ENCODE results near the gene KITLG. TPM values are rescaled to one million over a fixed set of nuclear protein-coding genes. Genes with fewer than 3 reads are reported as not detected.
"Not testable (repeated sequence)": the region's sequence is repeated elsewhere in the genome, so short reads cannot be mapped to it uniquely, and the experiment has no call there.

KITLG gene
- total RNA-seq, 1 donor = 110 TPM

DNA sequence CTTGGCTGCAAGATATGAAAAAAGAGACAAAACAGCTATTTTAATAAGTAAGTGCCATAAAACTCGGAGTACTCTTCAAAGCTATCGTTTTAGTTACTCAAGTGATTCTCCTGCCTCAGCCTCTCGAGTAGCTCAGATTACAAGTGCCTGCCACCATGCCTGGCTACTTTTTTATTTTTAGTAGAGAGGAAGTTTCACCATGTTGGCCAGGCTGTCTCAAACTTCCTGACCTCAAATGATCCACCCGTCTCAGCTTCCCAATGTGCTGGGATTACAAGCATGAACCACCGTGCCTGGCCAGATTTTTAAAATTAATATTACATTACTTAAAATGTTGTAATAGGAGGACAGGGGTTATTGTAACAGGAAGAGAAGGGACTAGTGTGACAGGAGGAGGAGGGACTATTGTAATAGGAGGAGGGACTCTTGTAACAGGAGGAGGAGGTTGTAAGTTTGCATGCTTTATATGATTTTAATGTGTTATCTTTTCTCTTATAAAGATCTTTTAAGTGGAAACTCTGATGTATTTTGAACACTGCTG, 61.3 kb downstream of the KITLG start:
- TF ChIP-seq, protein P1, sequence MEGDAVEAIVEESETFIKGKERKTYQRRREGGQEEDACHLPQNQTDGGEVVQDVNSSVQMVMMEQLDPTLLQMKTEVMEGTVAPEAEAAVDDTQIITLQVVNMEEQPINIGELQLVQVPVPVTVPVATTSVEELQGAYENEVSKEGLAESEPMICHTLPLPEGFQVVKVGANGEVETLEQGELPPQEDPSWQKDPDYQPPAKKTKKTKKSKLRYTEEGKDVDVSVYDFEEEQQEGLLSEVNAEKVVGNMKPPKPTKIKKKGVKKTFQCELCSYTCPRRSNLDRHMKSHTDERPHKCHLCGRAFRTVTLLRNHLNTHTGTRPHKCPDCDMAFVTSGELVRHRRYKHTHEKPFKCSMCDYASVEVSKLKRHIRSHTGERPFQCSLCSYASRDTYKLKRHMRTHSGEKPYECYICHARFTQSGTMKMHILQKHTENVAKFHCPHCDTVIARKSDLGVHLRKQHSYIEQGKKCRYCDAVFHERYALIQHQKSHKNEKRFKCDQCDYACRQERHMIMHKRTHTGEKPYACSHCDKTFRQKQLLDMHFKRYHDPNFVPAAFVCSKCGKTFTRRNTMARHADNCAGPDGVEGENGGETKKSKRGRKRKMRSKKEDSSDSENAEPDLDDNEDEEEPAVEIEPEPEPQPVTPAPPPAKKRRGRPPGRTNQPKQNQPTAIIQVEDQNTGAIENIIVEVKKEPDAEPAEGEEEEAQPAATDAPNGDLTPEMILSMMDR (IDR thresholded peaks at IDR 0.05; ENCODE audit: insufficient read depth, low read length) = no peak
- no peak for DNase-seq (ENCODE audit: low read depth)

DNA sequence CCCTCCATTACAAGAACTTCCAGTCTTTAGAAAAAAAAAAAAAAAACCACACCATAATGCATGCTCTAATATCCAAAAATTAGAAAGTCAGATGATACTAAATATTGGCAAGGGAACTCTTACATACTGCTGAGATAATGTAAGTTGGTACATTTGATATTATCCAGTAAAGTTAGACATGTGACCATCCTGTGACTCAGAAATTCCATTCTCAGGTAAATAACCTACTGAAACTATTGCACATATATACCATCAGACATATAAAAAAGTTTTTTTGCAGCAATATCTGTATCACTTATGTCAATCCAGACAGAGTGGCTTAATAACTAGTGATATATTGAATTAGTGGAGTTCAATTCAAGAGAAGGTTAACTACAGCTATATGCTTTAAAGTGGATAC, 63.5 kb downstream of the KITLG start:
- DNase-seq (ENCODE audit: low read depth) = no peak
- TF ChIP-seq, protein P1 (IDR thresholded peaks at IDR 0.05; ENCODE audit: insufficient read depth, low read length) = no peak
- H3K4me3 ChIP-seq (ENCODE audit: low read depth, low read length) = no peak overlapping the region

More for the DNA sequence above, 61.3 kb downstream of the KITLG start:
- H3K4me3 ChIP-seq (ENCODE audit: low read depth, low read length) = no peak overlapping the region

DNA sequence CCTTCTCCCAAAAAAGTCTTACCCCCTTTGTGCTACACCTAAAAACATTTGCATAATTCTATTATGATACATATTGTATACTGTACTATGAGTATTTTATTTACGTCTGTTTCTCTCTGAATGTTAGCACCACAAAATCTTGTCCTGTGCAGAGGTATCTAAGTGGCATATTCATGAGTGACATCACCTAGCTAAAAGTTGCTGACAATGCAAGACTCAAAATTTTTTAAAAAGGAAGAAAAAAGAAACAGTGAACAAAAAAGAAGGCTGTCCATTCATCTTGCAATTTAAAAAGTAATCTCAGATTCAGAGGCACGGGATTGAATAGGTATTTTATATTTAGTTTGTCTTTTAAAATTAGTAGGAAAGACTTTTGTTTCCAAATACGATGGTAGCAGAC, 69.4 kb downstream of the KITLG start:
- no peak for DNase-seq (ENCODE audit: low read depth)
- H3K4me3 ChIP-seq (ENCODE audit: low read depth, low read length) = no peak overlapping the region
- TF ChIP-seq, protein P1 (IDR thresholded peaks at IDR 0.05; ENCODE audit: insufficient read depth, low read length) = no peak

DNA sequence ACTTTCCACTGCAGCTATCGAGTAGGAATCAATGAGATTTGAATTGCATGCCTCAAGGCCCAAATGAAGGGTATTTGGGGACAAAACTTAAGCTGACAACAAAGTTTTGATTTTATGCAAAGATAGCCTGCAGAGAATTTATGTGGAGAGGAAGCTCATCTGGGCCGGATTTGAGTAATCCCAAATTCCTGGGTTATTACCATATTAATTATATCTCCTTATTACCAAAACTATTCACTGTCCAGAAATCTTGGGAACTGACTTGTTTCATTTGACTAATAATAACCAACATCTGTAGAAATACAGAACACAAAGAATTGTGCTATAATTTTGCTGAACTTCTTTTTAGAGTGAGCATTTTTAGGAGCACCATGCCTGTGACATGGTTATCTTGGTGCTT, 70.4 kb downstream of the KITLG start:
- TF ChIP-seq, protein P1 (IDR thresholded peaks at IDR 0.05; ENCODE audit: insufficient read depth, low read length) = no peak
- no peak overlapping the region for H3K4me3 ChIP-seq (ENCODE audit: low read depth, low read length)
- DNase-seq (ENCODE audit: low read depth) = no peak

DNA sequence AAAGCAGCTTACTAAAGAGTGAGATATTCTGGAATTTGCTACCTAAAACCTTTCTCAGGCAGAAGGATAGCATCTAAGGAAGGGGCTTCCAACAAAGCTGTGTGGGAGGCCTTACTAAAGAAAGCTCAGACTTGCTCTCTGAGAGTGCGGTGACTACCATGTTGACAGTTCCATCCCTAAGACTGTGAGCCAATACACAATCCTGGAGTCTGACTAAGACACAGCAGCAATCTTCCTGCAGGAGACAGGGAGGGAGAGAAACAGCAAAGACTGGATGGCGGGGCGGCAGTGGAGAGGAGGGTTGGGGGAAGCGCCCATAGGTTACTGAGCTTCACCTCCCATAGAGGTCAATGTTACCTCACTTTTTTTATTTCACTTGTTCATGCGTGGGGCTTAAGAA, 70.9 kb downstream of the KITLG start:
- DNase-seq (ENCODE audit: low read depth) = no peak
- H3K4me3 ChIP-seq (ENCODE audit: low read depth, low read length) = no peak overlapping the region
- TF ChIP-seq, protein P1 (IDR thresholded peaks at IDR 0.05; ENCODE audit: insufficient read depth, low read length) = no peak

DNA sequence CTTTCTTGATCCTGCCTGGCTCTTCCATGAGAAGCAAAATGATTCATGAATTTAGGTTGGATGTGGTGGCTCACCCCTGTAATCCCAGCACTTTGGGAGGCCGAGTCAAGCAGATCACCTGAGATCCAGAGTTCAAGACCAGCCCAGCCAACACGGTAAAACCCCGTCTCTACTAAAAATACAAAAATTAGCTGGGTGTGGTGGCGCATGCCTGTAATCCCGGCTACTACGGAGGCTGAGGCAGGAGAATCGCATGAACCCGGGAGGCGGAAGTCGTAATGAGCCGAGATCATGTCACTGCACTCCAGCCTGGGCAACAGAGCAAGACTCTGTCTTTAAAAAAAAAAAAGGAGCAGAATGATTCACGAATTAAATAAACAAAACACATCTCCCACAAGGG, 72.4 kb downstream of the KITLG start:
- H3K4me3 ChIP-seq (ENCODE audit: low read depth, low read length); DNase-seq (ENCODE audit: low read depth): not testable (repeated sequence)

DNA sequence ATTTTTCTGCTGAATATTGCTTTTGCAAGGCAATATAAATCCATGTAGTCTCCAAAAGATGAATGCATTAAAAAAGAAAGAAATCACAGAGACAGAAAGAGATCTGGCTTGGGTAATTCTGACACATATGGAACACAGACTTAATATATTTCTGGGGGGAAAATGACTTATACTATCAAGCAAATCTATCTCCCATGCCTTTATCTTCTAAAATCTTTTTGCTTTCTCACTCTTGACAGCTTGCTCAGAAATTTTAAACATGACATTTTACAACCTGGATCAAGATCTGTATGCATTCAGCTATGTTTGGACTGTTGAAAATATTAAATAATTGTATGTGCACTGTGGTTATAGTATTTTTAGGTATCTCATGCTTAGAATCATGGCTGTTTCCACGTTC, 73.0 kb downstream of the KITLG start:
- DNase-seq (ENCODE audit: low read depth) = no peak
- TF ChIP-seq, protein P1 (IDR thresholded peaks at IDR 0.05; ENCODE audit: insufficient read depth, low read length) = no peak
- no peak overlapping the region for H3K4me3 ChIP-seq (ENCODE audit: low read depth, low read length)

All from fibroblast of the aortic adventitia (primary cell).